RPMI8226 (cell line): ENCODE data around the gene SEMA3C.
A peak's percentile ranks its signal among the peaks of the same experiment; 100 is the strongest.

ENCODE experiments used
- DNase-seq: peaks from one replicate; pipeline ENCODE4 v3.0.0-alpha.2; 2015

Gene SEMA3C

GRCh38 chr7:80818181-80818580 lies 100.7 kb downstream of the SEMA3C start:
- DNase-seq = no peak

DNA sequence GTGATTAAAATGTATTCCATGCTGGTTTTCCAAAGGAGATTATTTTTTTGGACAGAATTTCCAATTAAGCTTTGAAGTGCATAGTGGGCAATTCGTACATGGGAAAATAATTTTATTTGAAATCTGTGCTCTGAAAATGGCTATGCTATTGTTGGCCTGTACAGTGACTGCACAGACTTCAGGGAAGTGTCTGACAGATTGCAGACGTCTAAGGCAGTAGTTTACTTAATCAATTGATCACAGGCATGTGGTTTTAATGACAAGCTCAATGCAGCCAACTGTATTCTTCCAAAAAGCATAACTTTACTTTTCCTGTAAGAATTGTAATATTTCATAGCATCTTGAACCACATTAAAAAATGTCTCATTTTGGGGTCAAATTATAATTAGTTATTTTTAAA lies 102.0 kb downstream of the SEMA3C start:
- no peak for DNase-seq

GRCh38 chr7:80815733-80816132 lies 103.1 kb downstream of the SEMA3C start:
- no peak for DNase-seq

DNA sequence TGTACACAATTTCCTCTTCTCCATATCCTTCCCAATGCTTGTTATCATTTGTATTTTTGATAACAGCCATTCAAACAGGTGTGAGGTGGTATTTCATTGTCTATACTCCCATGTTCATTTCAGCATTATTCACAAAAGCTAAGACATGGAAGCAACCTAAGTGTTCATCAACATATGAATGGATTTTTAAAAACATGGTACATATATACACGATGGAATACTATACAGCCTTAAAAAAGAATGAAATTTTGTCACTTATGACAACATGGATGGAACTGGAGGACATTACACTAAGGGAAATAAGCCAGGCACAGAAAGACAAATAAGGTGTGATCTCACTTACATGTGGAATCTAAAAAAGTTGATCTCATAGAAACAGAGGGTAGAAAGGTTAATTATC lies 109.3 kb downstream of the SEMA3C start:
- no peak for DNase-seq

GRCh38 chr7:80807166-80807900 lies 111.5 kb downstream of the SEMA3C start:
- DNase-seq = no peak

GRCh38 chr7:80806663-80807062 lies 112.2 kb downstream of the SEMA3C start:
- no peak for DNase-seq

GRCh38 chr7:80804589-80804988 lies 114.3 kb downstream of the SEMA3C start:
- no peak for DNase-seq

DNA sequence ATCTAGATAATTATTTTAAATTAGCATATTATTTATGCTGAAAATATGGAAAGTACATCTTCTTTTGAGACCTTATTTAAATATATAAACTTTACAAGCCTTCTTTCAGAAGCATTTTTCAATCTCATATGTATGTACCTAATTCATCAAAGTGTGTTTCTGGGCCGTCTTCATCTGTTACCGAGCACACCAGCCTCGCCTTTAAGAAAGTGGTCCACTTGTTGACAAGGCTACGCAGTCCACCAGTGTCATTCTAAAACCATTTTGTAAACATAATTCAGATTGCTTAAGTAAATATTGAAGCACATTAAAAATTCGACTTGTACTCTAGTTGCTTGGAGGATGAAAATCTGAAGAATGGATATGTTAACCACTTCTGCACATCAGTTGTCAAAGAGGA lies 116.3 kb downstream of the SEMA3C start:
- no peak for DNase-seq

DNA sequence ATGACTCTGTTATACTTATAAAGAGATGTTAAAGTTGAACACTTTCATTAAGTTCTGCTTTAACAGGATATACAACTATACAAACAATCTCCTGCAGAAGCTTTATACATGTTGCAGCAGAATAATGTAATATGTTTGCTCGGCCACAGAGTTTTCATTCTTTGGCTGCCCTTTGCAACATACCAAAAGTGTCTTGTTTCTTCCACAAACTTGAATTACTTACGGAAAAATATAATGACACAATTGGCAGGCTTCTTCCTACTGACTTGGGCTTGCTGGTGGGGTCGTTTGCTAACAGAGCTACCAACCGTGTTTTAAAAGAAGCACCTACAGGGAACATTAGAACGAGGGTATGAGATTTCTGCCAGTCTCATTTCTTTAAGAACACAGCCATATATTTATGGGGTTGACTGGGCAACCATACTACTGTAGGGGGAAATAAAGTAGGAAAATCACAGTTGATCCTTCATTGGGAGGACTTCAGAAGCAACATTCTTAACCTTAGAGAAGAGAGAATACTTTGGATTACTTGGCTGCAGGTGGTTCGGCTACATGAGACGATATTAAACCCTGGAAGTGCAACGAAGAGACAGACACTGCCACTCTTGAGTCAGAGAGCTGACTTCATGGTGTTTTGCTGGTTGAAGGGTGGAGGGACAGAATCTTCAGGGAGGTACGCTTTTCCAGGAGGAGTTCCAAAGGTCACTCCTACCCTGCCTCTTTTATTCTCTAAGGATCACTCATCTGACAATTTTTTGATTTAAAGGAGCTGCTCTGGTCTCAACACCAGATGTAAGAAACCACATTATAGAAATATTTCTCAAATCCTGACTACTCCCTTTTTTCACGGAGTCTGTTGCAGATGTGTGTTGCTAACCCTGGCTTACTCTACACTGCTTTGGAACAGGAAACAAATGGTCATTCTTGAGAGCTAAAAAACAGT lies 123.9 kb downstream of the SEMA3C start:
- no peak for DNase-seq

- DNase-seq = no peak
These were observed 127.3 kb downstream of the SEMA3C start for GRCh38 chr7:80791509-80791929.

- DNase-seq = no peak
These were observed 128.0 kb downstream of the SEMA3C start for GRCh38 chr7:80790877-80791276.

DNA sequence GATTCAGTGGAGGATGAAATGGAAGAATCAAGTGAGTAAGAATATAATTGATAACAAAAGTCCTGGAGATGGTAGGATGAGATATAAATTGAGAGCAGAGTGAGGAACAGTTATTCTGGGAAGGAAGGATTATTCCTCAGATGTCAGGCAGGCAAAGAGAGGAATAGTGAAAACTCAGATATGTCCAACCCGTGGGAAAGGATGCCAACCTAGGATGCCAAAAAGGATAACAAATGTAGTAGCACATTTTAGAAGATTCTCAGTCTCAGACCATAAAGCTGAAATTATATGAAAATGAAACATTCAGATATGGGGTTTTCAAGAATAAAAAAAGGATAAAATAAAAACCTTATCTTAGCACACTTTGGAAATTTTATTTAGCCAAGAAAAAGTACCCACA lies 131.1 kb downstream of the SEMA3C start:
- no peak for DNase-seq

DNA sequence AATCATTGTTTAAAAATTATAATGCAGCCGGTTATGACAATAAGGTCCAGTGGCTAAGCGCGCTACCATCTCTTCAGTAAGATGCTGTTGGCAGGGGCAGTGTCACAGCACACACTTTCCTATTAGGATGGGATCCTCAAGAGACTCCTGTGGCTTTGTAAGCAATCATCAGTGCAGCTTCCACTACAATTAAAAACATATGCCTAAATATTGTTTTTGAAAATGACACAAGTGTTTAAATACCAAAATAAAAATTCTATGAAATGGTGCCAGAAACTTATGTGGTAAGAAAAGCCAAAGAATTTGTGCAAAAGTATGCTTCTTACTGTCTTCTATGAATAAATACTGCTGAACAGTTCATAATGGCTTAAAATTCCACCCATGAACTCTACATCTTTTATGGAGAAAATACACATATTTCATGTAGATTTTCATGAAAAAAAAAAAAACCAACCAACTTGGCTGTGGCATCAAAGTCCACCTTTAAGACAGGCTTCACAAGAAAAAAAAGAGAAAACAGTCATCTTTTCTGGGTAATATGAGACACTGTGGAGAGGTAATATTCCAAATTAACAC lies 132.8 kb downstream of the SEMA3C start:
- DNase-seq = no peak

DNA sequence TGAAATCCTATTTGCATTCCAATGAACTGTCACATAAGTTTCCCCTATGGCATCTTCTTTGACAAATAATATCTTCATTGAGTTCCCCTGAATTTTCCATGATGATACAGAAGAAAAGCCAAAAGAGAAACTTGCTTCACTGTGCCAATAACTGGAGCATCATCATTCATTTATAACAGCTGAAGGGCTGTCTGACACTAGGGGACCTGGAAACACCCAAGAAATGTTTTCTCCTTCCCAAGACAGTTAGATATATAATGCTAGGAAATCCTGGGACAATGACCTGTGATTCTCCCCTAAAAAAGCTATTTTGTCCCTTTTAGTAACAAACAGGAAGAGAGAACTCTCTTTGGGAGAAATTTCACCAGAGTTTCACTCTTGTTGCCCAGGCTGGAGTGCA lies 133.6 kb downstream of the SEMA3C start:
- no peak for DNase-seq

- no peak for DNase-seq
These were observed 135.0 kb downstream of the SEMA3C start for GRCh38 chr7:80783678-80784327.

DNA sequence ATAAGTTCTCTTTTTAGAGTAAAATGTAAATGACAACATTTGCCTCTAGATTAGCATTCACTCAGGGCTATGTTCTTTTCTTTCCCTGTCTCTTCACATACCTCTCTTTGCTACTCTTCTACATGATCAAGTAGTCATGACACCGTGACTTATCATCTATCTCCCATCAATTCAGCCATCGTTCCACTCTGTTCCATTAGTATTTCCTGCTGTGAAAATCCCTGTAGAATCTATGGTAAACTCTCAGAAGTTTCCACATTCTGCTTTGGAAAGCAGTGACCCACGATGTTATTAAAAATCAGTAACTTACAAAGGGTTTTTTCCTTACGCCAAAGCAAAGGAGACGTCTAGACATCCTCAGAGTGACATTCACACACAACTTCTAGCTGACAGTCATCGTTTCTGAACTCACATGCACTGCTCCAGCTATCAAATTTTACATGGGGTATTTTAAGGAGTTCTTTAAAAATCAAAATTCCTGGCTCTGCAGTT lies 135.6 kb downstream of the SEMA3C start:
- DNase-seq = no peak

DNA sequence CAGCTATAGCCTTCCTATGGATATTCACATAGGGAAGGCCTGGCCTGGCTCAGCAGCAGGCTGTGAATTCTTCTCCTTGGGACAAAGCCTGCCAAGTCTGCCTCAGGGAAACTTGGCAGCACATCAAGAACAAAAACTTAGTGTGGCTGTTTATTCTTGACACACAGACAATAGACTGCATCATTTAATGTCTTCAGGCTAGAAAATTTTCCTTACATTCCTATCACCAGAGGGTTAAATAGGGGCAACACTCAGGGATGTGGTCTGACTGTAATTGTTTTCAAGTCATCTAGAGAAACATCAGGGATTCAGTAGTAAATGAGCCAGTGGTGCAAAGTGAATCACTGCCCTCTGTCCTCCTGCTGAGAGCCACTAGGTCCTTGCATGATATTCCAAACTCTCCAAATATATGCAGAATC lies 137.3 kb downstream of the SEMA3C start:
- DNase-seq = no peak

- DNase-seq = no peak
These were observed 137.7 kb downstream of the SEMA3C start for GRCh38 chr7:80781146-80781545.

DNA sequence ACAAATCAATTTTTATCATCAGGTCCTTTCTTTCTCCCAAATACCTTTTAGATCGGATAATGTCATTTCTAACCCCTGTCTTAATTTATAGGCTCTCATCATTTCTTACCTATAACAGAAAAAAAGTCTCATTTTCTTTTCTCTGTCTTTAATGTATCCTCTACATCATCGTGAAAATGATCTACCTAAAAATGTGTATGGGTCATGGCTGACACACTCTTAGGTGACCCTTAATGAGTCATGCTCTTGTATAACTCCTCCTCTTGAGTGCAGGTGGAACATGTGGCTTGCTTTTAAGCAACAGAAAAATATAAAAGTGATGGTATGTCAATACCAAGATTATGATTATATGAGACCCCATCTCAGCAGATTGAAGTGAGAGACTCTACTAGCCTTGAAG lies 139.4 kb downstream of the SEMA3C start:
- DNase-seq = no peak

DNA sequence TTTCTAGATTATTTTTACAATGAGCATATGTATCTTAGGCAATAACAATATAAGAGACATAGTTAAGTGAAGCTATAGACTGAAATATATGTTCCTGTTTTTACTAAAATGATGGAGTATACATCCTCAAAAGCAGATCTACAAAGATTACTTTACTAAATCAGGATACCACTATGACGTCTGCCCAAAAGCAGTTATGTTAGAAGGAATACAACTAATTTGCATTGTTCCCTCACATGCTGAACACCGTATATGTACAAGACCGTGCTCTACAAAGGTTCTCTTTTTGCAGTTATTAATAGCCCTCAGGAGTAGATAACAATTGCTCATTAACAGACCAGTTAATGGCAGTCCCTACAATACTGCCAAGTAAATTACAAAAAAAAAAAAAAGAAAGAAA lies 143.0 kb downstream of the SEMA3C start:
- no peak for DNase-seq

GRCh38 chr7:80775482-80775881 lies 143.4 kb downstream of the SEMA3C start:
- peak; percentile 22 for DNase-seq

DNA sequence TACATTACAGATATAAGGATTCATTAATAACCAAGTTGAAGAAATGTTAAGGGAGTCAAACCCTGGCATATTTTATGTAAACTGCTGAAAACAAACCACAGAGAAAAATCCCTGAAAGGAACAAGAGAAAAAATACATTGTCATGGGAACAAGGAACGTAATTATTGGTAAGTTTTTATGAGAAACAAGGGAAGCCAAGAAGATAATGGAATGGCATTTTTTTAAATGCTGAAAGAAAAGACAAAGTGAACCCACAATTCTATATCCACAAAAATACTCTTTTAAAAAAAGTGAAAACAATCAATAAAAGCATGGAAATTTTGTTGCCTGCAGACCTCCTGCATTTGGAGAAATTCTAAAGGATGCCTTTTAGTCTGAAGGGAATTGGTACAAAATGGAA lies 144.0 kb downstream of the SEMA3C start:
- DNase-seq = no peak
